Neuronal stem cell (in vitro differentiated cells): ENCODE results near the gene CH25H.

Experiments
- DNase-seq: peaks from one replicate; pipeline ENCODE4 v3.0.0-alpha.2; 2013; ENCODE audit warnings: low spot score
- H2AFZ ChIP-seq: one replicate; pipeline ENCODE4 v1.6.1; 2013; ENCODE audit warnings: mild to moderate bottlenecking, low read length, inconsistent platforms
- H2AK5ac ChIP-seq: 2 replicates; pipeline ENCODE4 v1.6.1; 2013; ENCODE audit warnings: low read depth, mild to moderate bottlenecking, inconsistent platforms, low read length, moderate library complexity, mixed read lengths
- H2BK120ac ChIP-seq: 2 replicates; pipeline ENCODE4 v1.6.1; 2013; ENCODE audit warnings: low read depth, mild to moderate bottlenecking, inconsistent platforms, low read length, moderate library complexity, mixed read lengths
- H2BK12ac ChIP-seq: one replicate; pipeline ENCODE4 v1.6.1; 2013; ENCODE audit warnings: low read length, inconsistent platforms
- H2BK15ac ChIP-seq: 2 replicates; pipeline ENCODE4 v1.6.1; 2013; ENCODE audit warnings: mild to moderate bottlenecking, low read length, inconsistent platforms, mixed read lengths
- H2BK5ac ChIP-seq: one replicate; pipeline ENCODE4 v1.6.1; 2013; ENCODE audit warnings: inconsistent platforms, mild to moderate bottlenecking, low read length, moderate library complexity
- H3K14ac ChIP-seq: one replicate; pipeline ENCODE4 v1.6.1; 2013; ENCODE audit warnings: low read length, inconsistent platforms
- H3K18ac ChIP-seq: 2 replicates; pipeline ENCODE4 v1.6.1; 2013; ENCODE audit warnings: low read length, inconsistent platforms
- H3K23ac ChIP-seq: 2 replicates; pipeline ENCODE4 v1.6.1; 2013; ENCODE audit warnings: low read depth, mild to moderate bottlenecking, mixed read lengths, low read length, inconsistent platforms; ENCODE audit not compliant: poor library complexity
- H3K27ac ChIP-seq: replicated peaks from 3 replicates; pipeline ENCODE4 v1.5.1; 2013; ENCODE audit warnings: low read length, inconsistent platforms
- H3K27me3 ChIP-seq, 3 experiments: 2 replicates each; pipeline ENCODE4 v1.6.1; 2013; ENCODE audit warnings: low read length in 3 of 3, mild to moderate bottlenecking in 2 of 3, inconsistent platforms in 1 of 3, low read depth in 1 of 3, mixed read lengths in 1 of 3, moderate library complexity in 1 of 3; ENCODE audit not compliant: control insufficient read depth in 3 of 3, insufficient read depth in 3 of 3
- H3K36me3 ChIP-seq, 2 donors: replicated peaks in 1 of 2; 2 replicates each; pipeline ENCODE4 v1.6.1; 2013; ENCODE audit warnings: low read length in 2 of 2; ENCODE audit not compliant: control insufficient read depth in 2 of 2, insufficient read depth in 2 of 2
- H3K4ac ChIP-seq: 2 replicates; pipeline ENCODE4 v1.6.1; 2013; ENCODE audit warnings: inconsistent platforms, mild to moderate bottlenecking, low read length, moderate library complexity
- H3K4me1 ChIP-seq, 2 donors: 1 replicate in 1 of 2; 2 replicates in 1 of 2; pipeline ENCODE4 v1.6.1; 2013; ENCODE audit warnings: low read length in 2 of 2, low read depth in 1 of 2; ENCODE audit not compliant: control insufficient read depth in 2 of 2, insufficient read depth in 1 of 2
- H3K4me2 ChIP-seq: one replicate; pipeline ENCODE4 v1.6.1; 2013; ENCODE audit warnings: mild to moderate bottlenecking, low read length, inconsistent platforms; ENCODE audit not compliant: insufficient read depth, poor library complexity, severe bottlenecking
- H3K4me3 ChIP-seq, 2 donors: 2 replicates each; pipeline ENCODE4 v1.5.1; 2013; ENCODE audit warnings: low read length in 2 of 2, mild to moderate bottlenecking in 2 of 2, inconsistent platforms in 1 of 2, moderate library complexity in 1 of 2
- H3K79me1 ChIP-seq: one replicate; pipeline ENCODE4 v1.6.1; 2013; ENCODE audit warnings: low read depth, mild to moderate bottlenecking, inconsistent platforms, low read length, moderate library complexity
- H3K9ac ChIP-seq: one replicate; pipeline ENCODE4 v1.6.1; 2013; ENCODE audit warnings: mild to moderate bottlenecking, low read depth, low read length, inconsistent platforms; ENCODE audit not compliant: poor library complexity
- H3K9me3 ChIP-seq, 2 donors: replicated peaks in 1 of 2; 2 replicates each; pipeline versions ENCODE3 to v1.6.1; 2013; ENCODE audit warnings: low read length in 2 of 2, mild to moderate bottlenecking in 2 of 2, inconsistent platforms in 1 of 2, low read depth in 1 of 2, mixed read lengths in 1 of 2, moderate library complexity in 1 of 2; ENCODE audit not compliant: control insufficient read depth in 2 of 2, insufficient read depth in 1 of 2
- H4K8ac ChIP-seq: one replicate; pipeline ENCODE4 v1.6.1; 2013; ENCODE audit warnings: low read depth, mild to moderate bottlenecking, inconsistent platforms, low read length, moderate library complexity
- H4K91ac ChIP-seq: one replicate; pipeline ENCODE4 v1.6.1; 2013; ENCODE audit warnings: low read length, low read depth, mild to moderate bottlenecking, inconsistent platforms; ENCODE audit not compliant: poor library complexity
- WGBS, 2 donors: extraction: QIAGEN DNeasy Blood & Tissue Kit; methylation state at CpG; one replicate each; pipeline ENCODE4 v1.1.7; 2013; ENCODE audit warnings: missing lambda C conversion rate in 2 of 2, mixed read lengths in 1 of 2; ENCODE audit not compliant: insufficient read length in 2 of 2, insufficient replicate concordance in 1 of 2; ENCODE audit errors: extremely low coverage in 2 of 2; 5-methylcytosine and 5-hydroxymethylcytosine counted together

CH25H gene

GRCh38 chr10:89221919-89222318, 14.8 kb upstream of the CH25H start:
- H3K18ac ChIP-seq: no peak overlapping the region
- H2AK5ac ChIP-seq: no peak overlapping the region
- H2BK120ac ChIP-seq: no peak overlapping the region
- no peak overlapping the region for H3K4me3 ChIP-seq
- no peak overlapping the region for H3K9ac ChIP-seq
- no peaks in the 10 kb centered on the region for H3K27me3 ChIP-seq
- no peak overlapping the region for H4K8ac ChIP-seq
- H3K9me3 ChIP-seq: peaks cover 0 to 9% of the 10 kb centered on the region in 2 donors
- peaks cover 0 to 7% of the 10 kb centered on the region in 2 donors for H3K4me1 ChIP-seq
- no CpG with 5 or more reads among the region's 2 CpGs for WGBS, 2 donors
- H3K23ac ChIP-seq: no peak overlapping the region
- DNase-seq: no peak
- no peak overlapping the region for H2AFZ ChIP-seq
- H2BK5ac ChIP-seq: no peak overlapping the region
- no peaks in the 10 kb centered on the region for H3K36me3 ChIP-seq
- no peak overlapping the region for H3K27ac ChIP-seq
- H3K79me1 ChIP-seq: no peaks in the 10 kb centered on the region
- H2BK15ac ChIP-seq: no peak overlapping the region
- no peak overlapping the region for H4K91ac ChIP-seq
- H3K4ac ChIP-seq: no peak overlapping the region
- no peak overlapping the region for H2BK12ac ChIP-seq
- no peak overlapping the region for H3K4me2 ChIP-seq
- no peak overlapping the region for H3K14ac ChIP-seq

- H3K4me1 ChIP-seq: peaks cover 0 to 4% of the 10 kb centered on the region in 2 donors
- H3K9me3 ChIP-seq: no peaks in the 10 kb centered on the region
- H2BK12ac ChIP-seq: no peak overlapping the region
- H3K27ac ChIP-seq: no peak overlapping the region
- no peak overlapping the region for H3K4me3 ChIP-seq
- H4K8ac ChIP-seq: no peak overlapping the region
- H4K91ac ChIP-seq: no peak overlapping the region
- no peak overlapping the region for H2AFZ ChIP-seq
- H3K4ac ChIP-seq: no peak overlapping the region
- H3K79me1 ChIP-seq: no peaks in the 10 kb centered on the region
- H2BK15ac ChIP-seq: no peak overlapping the region
- H3K36me3 ChIP-seq: peaks cover 0 to 2% of the 10 kb centered on the region in 2 donors
- no peak overlapping the region for H3K9ac ChIP-seq
- no peak overlapping the region for H2BK5ac ChIP-seq
- no peak overlapping the region for H2BK120ac ChIP-seq
- no peak for DNase-seq
- H3K18ac ChIP-seq: no peak overlapping the region
- no peak overlapping the region for H2AK5ac ChIP-seq
- no CpG with 5 or more reads among the region's 4 CpGs for WGBS, 2 donors
- no peak overlapping the region for H3K23ac ChIP-seq
- H3K14ac ChIP-seq: no peak overlapping the region
- H3K4me2 ChIP-seq: no peak overlapping the region
- no peaks in the 10 kb centered on the region for H3K27me3 ChIP-seq
Measured at GRCh38 chr10:89219513-89220218, 12.5 kb upstream of the CH25H start.

- Histone ChIP-seq H3K27me3 (no peaks in the 10 kb centered on the region), H4K91ac (no peak overlapping the region), H2BK5ac (no peak overlapping the region), H3K9ac (no peak overlapping the region), H3K4me3 (no peak overlapping the region), H3K4me1 (peaks cover 0 to 1% of the 10 kb centered on the region in 2 donors), H3K27ac (no peak overlapping the region), H3K18ac (no peak overlapping the region), H2AK5ac (no peak overlapping the region), H4K8ac (no peak overlapping the region), H3K23ac (no peak overlapping the region), H3K4me2 (no peak overlapping the region), H2BK12ac (no peak overlapping the region), H3K36me3 (peaks cover 0 to 2% of the 10 kb centered on the region in 2 donors), H3K79me1 (no peaks in the 10 kb centered on the region), H3K4ac (no peak overlapping the region), H3K9me3 (no peaks in the 10 kb centered on the region), H2BK120ac (no peak overlapping the region), H2AFZ (no peak overlapping the region), H3K14ac (no peak overlapping the region), H2BK15ac (no peak overlapping the region)
- DNase-seq: peak; percentile 60
- no CpG with 5 or more reads among the region's 6 CpGs for WGBS, 2 donors
Measured at GRCh38 chr10:89217057-89217990, 10.2 kb upstream of the CH25H start.

- peaks cover 0 to 1% of the 10 kb centered on the region in 2 donors for H3K4me1 ChIP-seq
- no peak overlapping the region for H3K18ac ChIP-seq
- no peak overlapping the region for H3K23ac ChIP-seq
- H2BK120ac ChIP-seq: no peak overlapping the region
- no peak for DNase-seq
- no peak overlapping the region for H4K8ac ChIP-seq
- H3K27me3 ChIP-seq: no peaks in the 10 kb centered on the region
- H3K9me3 ChIP-seq: no peaks in the 10 kb centered on the region
- H3K79me1 ChIP-seq: no peaks in the 10 kb centered on the region
- H3K4me2 ChIP-seq: no peak overlapping the region
- H3K9ac ChIP-seq: no peak overlapping the region
- H3K4ac ChIP-seq: no peak overlapping the region
- H4K91ac ChIP-seq: no peak overlapping the region
- no peak overlapping the region for H2BK5ac ChIP-seq
- no peak overlapping the region for H2BK12ac ChIP-seq
- WGBS, 2 donors: no CpG with 5 or more reads among the region's 2 CpGs
- H2AK5ac ChIP-seq: no peak overlapping the region
- no peak overlapping the region for H3K27ac ChIP-seq
- H3K14ac ChIP-seq: no peak overlapping the region
- H2BK15ac ChIP-seq: no peak overlapping the region
- H3K36me3 ChIP-seq: peaks cover 0 to 2% of the 10 kb centered on the region in 2 donors
- no peak overlapping the region for H3K4me3 ChIP-seq
- no peak overlapping the region for H2AFZ ChIP-seq
Measured at GRCh38 chr10:89216056-89216455, 8.9 kb upstream of the CH25H start.
